ENCODE data around the gene ZNF136. TPM values are rescaled to one million over a fixed set of nuclear protein-coding genes. Genes with fewer than 3 reads are reported as not detected.

ZNF136 gene
- total and polyA plus RNA-seq, 2 of the 8 experiments (the other 6 are each of a cell fraction or from before 2014, with no cell fraction given), result 1.6 to 6.9 TPM

GRCh38 chr19:12217332-12217731 lies 54.4 kb downstream of the ZNF136 start:
- TF ChIP-seq CBX5 (IDR thresholded peaks at IDR 0.05; ENCODE audit: low read depth, low read length) (no peak), CHD1 (IDR thresholded peaks at IDR 0.05; ENCODE audit: low read depth, low read length) (no peak), RAD21 (IDR thresholded peaks at IDR 0.05 in 1 of 2, conservative IDR thresholded peaks at IDR 0.05 in 1 of 2; ENCODE audit: low read depth in 2 of 2, low read length in 2 of 2) (no peak), NANOG (IDR thresholded peaks at IDR 0.05; ENCODE audit: insufficient read depth, low read depth, low read length, poor library complexity, severe bottlenecking) (no peak), RNF2 (IDR thresholded peaks at IDR 0.05; ENCODE audit: borderline replicate concordance, low read depth, low read length, missing control alignments, poor library complexity, severe bottlenecking) (no peak), EGR1 (IDR thresholded peaks at IDR 0.05; ENCODE audit: borderline replicate concordance, low read depth, low read length) (no peak), PHF8 (conservative IDR thresholded peaks at IDR 0.05; ENCODE audit: low read depth, low read length) (no peak)
- FAIRE-seq, result no peak

More at GRCh38 chr19:12217332-12217731, 54.4 kb downstream of the ZNF136 start:
- Histone ChIP-seq H3K14ac (ENCODE audit: insufficient read length) (no peak overlapping the region), H3K4me1 (replicated peaks in 1 of 4; ENCODE audit: control insufficient read depth in 3 of 4, insufficient read depth in 4 of 4, low read length in 3 of 4) (no peaks in the 10 kb centered on the region), H2BK120ac (replicated peaks; ENCODE audit: low read depth, low read length) (no peak overlapping the region), H3K9ac (replicated peaks in 1 of 4; ENCODE audit: extremely low read depth in 1 of 4, low read depth in 3 of 4, low read length in 3 of 4) (no peak overlapping the region), H4K5ac (ENCODE audit: insufficient read length, low read depth, low read length) (no peak overlapping the region), H3K4me2 (ENCODE audit: insufficient read depth in 1 of 2, low read depth in 2 of 2, low read length in 2 of 2) (no peak overlapping the region), H2AK5ac (ENCODE audit: low read depth, low read length) (no peak overlapping the region), H3K23me2 (ENCODE audit: low read depth, low read length) (no peaks in the 10 kb centered on the region), H3K27me3 (replicated peaks in 1 of 4; ENCODE audit: control insufficient read depth in 3 of 4, extremely low read depth in 1 of 4, insufficient read depth in 3 of 4, low read length in 3 of 4) (no peaks in the 10 kb centered on the region), H2BK20ac (ENCODE audit: low read length) (no peak overlapping the region), H4K91ac (replicated peaks; ENCODE audit: insufficient read length, low read length) (no peak overlapping the region), H3K4me3 (ENCODE audit: extremely low read depth in 1 of 4, insufficient read depth in 2 of 4, low read depth in 3 of 4, low read length in 4 of 4) (no peak overlapping the region), H3K18ac (ENCODE audit: extremely low read depth, low read length) (no peak overlapping the region), H3K4ac (replicated peaks; ENCODE audit: insufficient read length, low read depth, low read length) (no peak overlapping the region), H3K79me2 (ENCODE audit: control insufficient read depth in 1 of 2, insufficient read depth in 2 of 2, low read length in 2 of 2) (no peaks in the 10 kb centered on the region), H4K20me1 (replicated peaks in 1 of 2; ENCODE audit: control insufficient read depth in 1 of 2, insufficient read depth in 2 of 2, low read length in 2 of 2) (no peaks in the 10 kb centered on the region), H3K23ac (ENCODE audit: insufficient read length) (no peak overlapping the region), H3K9me3 (ENCODE audit: insufficient read depth in 2 of 2, low read depth in 1 of 2, low read length in 1 of 2) (peaks cover 33 to 60% of the 10 kb centered on the region in 2 experiments), H4K8ac (ENCODE audit: extremely low read depth, insufficient read depth, low read length) (no peak overlapping the region), H2AFZ (ENCODE audit: low read length) (no peak overlapping the region), H3K79me1 (ENCODE audit: low read depth, low read length) (no peaks in the 10 kb centered on the region), H3K36me3 (ENCODE audit: control insufficient read depth in 2 of 4, insufficient read depth in 4 of 4, low read length in 3 of 4) (no peaks in the 10 kb centered on the region), H2BK15ac (ENCODE audit: low read length) (no peak overlapping the region), H2BK5ac (ENCODE audit: low read depth, low read length) (no peak overlapping the region), H3K27ac (ENCODE audit: low read depth, low read length) (no peak overlapping the region), H2BK12ac (ENCODE audit: low read depth, low read length) (no peak overlapping the region), H3K56ac (replicated peaks; ENCODE audit: insufficient read length, low read depth, low read length) (no peak overlapping the region)
- POLR2A ChIA-PET (ENCODE audit: partially characterized antibody), result interaction anchor here (0.6 kb wide), 1 partner anchor 39 kb away, joined by 3 read pairs; no protein-coding TSS in a partner anchor
- CTCF ChIA-PET (ENCODE audit: partially characterized antibody), result interaction anchor here (1.4 kb wide), 1 partner anchor 34 kb away, joined by 3 read pairs; no protein-coding TSS in a partner anchor
- no peak for DNase-seq (ENCODE audit: low read depth in 1 of 2, low spot score in 2 of 2)
